Testis (tissue), 3 donors: ENCODE data around the gene GIMAP8. TPM values are rescaled to one million over a fixed set of nuclear protein-coding genes. Genes with fewer than 3 reads are reported as not detected.

Experiments
- DNase-seq: peaks from one replicate; pipeline ENCODE4 v3.0.0-alpha.2; 2019
- H3K27ac ChIP-seq, 2 donors: fragments of 200-600 bp; sonication (generic); one replicate each; pipeline ENCODE4 v1.5.1; 2019
- H3K27me3 ChIP-seq: fragments of 200-600 bp; sonication (generic); one replicate; pipeline ENCODE4 v1.5.1; 2019
- H3K36me3 ChIP-seq: fragments of 200-600 bp; sonication (generic); one replicate; pipeline ENCODE4 v1.5.1; 2017; ENCODE audit warnings: low read depth; ENCODE audit errors: missing control alignments
- H3K4me1 ChIP-seq: fragments of 200-600 bp; sonication (generic); one replicate; pipeline ENCODE4 v1.5.1; 2019
- H3K4me3 ChIP-seq, 2 donors: fragments of 200-600 bp; sonication (generic); one replicate each; pipeline ENCODE4 v1.5.1; 2017 to 2019
- H3K9me3 ChIP-seq: fragments of 200-600 bp; sonication (generic); one replicate; pipeline ENCODE4 v1.5.1; 2017
- POLR2A ChIP-seq: fragments of 450-650 bp; IDR thresholded peaks from one replicate; pipeline ENCODE4 v1.6.1; 2017; ENCODE audit warnings: antibody characterized with exemption, mild to moderate bottlenecking, moderate library complexity
- WGBS, 2 donors: methylation state at CpG; one replicate each; pipeline ENCODE4 v1.1.5; 2018; 5-methylcytosine and 5-hydroxymethylcytosine counted together
- intact Hi-C: fragments of 100-400 bp; cut with DNase I; formaldehyde crosslinking; loops from one replicate; pipeline ENCODE4 v1.15.1; 2023; ENCODE audit warnings: low total_unique reads
- polyA plus RNA-seq: library from polyadenylated mRNA; stranded (reverse); fragments of 350-450 nt; fragmentation: Illumina TruSeq; extraction: RNeasy Lipid Tissue Mini Kit (QIAGEN cat#74804); gene quantifications from one replicate; pipeline ENCODE4 v1.2.3, GENCODE V29; 2014; ENCODE audit warnings: low read depth, low replicate concordance; ENCODE audit not compliant: insufficient read depth
- total RNA-seq, 2 donors: library from RNA; depleted of rRNA; stranded (reverse); fragments of >200 nt; gene quantifications; one replicate each; pipeline ENCODE4 v1.2.3, GENCODE V29; 2016
- TF ChIP-seq, protein P1 (sequence below), 3 experiments: fragments of 450-650 bp in 2 of 3; fragments of 200-600 bp in 1 of 3; sonication (generic) in 1 of 3; IDR thresholded peaks; one replicate each; pipeline ENCODE4 v1.5.1; 2016 to 2019; ENCODE audit warnings: antibody characterized with exemption in 3 of 3, mild to moderate bottlenecking in 2 of 3, moderate library complexity in 1 of 3

Gene GIMAP8
- total and polyA plus RNA-seq, 3 donors from 2014 or later = 3.8 to 6.8 (median 3.8) TPM

DNA sequence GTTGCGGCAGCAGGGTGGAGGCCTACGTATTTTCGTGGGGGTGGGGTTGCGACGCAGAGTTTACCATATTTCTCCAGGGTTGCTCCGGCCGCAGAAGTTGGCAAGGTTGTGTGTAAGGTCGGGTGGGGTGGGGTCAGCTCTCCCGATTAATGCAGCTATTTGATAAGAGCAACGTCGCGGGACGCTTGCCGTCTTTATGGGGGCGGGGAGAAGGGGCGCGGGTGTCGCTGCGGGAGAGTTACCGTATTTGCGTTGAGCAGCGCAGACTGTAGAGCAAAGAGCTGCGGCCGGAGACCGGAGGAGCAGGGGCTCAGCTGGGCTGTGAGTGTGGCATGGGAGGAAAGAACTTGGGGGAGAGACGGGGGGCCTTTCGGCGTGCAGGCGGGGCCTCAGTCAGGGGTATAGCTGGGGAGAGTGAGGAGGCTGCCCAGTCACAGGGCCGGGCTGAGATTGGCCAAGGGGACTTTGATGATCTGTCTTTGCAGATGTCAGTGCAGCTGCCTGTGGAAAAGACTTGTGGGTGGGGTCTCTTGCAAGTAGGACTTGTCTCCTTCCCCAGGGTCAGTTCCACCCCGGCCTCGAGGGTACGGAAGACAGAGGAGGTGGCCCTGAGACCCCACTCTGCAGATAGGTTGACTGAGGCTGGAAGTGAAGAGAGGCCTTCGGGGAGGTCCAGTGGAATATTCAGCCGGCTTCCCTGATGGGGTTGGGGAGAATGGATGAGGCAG lies 44.7 kb upstream of the GIMAP8 start:
- peaks cover 40% of the 10 kb centered on the region for H3K4me1 ChIP-seq
- intact Hi-C loops = loop anchor here (5.0 kb wide), 1 partner anchor 33 kb away; no protein-coding TSS in a partner anchor
- no peaks in the 10 kb centered on the region for H3K27me3 ChIP-seq
- 4 to 5% methylated on average over 35 of the region's 35 CpGs for WGBS, 2 donors
- no peaks in the 10 kb centered on the region for H3K36me3 ChIP-seq
- H3K4me3 ChIP-seq = peak overlapping the region; percentile 77 to 93
- TF ChIP-seq, protein P1, sequence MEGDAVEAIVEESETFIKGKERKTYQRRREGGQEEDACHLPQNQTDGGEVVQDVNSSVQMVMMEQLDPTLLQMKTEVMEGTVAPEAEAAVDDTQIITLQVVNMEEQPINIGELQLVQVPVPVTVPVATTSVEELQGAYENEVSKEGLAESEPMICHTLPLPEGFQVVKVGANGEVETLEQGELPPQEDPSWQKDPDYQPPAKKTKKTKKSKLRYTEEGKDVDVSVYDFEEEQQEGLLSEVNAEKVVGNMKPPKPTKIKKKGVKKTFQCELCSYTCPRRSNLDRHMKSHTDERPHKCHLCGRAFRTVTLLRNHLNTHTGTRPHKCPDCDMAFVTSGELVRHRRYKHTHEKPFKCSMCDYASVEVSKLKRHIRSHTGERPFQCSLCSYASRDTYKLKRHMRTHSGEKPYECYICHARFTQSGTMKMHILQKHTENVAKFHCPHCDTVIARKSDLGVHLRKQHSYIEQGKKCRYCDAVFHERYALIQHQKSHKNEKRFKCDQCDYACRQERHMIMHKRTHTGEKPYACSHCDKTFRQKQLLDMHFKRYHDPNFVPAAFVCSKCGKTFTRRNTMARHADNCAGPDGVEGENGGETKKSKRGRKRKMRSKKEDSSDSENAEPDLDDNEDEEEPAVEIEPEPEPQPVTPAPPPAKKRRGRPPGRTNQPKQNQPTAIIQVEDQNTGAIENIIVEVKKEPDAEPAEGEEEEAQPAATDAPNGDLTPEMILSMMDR (IDR thresholded peaks at IDR 0.05) = no peak
- TF ChIP-seq POLR2A = no peak
- peak overlapping the region; percentile 96 for H3K27ac ChIP-seq
- peak; percentile 36 for DNase-seq
- no peaks in the 10 kb centered on the region for H3K9me3 ChIP-seq

DNA sequence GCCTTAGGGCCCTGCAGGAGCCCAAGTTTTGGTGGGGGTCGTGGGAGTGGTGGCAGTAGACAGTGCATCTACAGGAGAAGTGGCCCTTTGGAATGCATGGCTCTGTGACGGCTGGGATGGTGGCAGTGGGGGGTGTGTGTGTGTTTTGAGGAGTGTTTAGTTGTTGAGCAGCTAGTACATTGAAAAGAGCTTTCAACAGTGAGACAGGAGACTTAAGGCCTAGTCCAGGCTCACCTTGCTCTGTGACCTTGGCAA lies 44.2 kb upstream of the GIMAP8 start:
- TF ChIP-seq POLR2A = no peak
- TF ChIP-seq, protein P1 (IDR thresholded peaks at IDR 0.05) = no peak
- Histone ChIP-seq H3K27ac (peak overlapping the region; percentile 96), H3K9me3 (no peaks in the 10 kb centered on the region), H3K27me3 (no peaks in the 10 kb centered on the region), H3K36me3 (no peaks in the 10 kb centered on the region), H3K4me1 (peaks cover 37% of the 10 kb centered on the region), H3K4me3 (no peak overlapping the region)
- 3 to 17% methylated on average over 2 of the region's 2 CpGs for WGBS, 2 donors
- DNase-seq = no peak
- intact Hi-C loops = loop anchor here (5.0 kb wide), 1 partner anchor 34 kb away; no protein-coding TSS in a partner anchor

DNA sequence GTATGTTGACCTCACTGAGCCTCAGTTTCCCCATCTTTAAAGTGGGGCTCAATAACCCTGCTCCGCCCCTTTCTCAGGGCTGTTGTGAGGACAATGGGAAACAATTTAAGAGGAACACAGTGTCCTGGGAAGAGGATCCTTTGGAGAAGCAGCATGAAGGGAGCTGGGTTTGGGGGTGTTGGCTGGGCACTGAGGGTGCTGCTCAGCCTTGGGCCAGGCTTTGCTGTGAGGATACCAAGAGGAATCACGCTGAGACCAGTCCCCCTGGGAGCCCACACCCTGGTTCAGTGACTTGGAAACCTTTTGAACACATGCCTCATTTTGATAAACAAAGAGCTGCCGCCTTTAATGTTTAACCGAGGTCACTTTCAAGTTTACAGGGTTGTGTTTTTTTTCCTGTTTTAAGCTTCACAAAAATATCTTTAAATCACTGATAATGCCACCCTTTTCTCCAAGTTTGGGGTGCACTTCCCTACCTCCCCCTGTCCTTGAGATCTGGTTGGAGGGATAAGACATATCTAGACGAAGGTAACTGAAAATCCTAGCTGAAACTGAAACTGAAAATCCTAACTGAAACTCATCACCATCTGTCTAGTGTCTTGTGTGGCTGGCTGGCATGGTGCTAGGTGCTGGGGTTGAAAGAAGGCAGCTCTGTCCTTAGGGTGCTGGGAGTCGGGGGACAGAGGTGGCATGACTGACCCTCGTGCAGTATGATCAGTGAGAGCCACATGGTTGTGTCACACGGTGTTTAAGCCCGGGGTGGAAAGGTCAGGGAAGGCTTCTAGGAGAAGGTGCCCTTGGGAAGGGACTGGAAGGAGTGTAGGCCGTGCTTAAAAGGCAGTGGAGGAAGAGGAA lies 43.6 kb upstream of the GIMAP8 start:
- H3K27ac ChIP-seq = peak overlapping the region; percentile 96
- WGBS, 2 donors = 30 to 34% methylated on average over 10 of the region's 10 CpGs
- H3K9me3 ChIP-seq = no peaks in the 10 kb centered on the region
- no peaks in the 10 kb centered on the region for H3K36me3 ChIP-seq
- TF ChIP-seq POLR2A = no peak
- TF ChIP-seq, protein P1 (IDR thresholded peaks at IDR 0.05) = no peak
- H3K4me3 ChIP-seq = peak overlapping the region in 1 of 2 donors; percentile 58
- H3K4me1 ChIP-seq = peaks cover 32% of the 10 kb centered on the region
- DNase-seq = no peak
- H3K27me3 ChIP-seq = no peaks in the 10 kb centered on the region
- intact Hi-C loops = loop anchor here (5.0 kb wide), 1 partner anchor 34 kb away; no protein-coding TSS in a partner anchor

DNA sequence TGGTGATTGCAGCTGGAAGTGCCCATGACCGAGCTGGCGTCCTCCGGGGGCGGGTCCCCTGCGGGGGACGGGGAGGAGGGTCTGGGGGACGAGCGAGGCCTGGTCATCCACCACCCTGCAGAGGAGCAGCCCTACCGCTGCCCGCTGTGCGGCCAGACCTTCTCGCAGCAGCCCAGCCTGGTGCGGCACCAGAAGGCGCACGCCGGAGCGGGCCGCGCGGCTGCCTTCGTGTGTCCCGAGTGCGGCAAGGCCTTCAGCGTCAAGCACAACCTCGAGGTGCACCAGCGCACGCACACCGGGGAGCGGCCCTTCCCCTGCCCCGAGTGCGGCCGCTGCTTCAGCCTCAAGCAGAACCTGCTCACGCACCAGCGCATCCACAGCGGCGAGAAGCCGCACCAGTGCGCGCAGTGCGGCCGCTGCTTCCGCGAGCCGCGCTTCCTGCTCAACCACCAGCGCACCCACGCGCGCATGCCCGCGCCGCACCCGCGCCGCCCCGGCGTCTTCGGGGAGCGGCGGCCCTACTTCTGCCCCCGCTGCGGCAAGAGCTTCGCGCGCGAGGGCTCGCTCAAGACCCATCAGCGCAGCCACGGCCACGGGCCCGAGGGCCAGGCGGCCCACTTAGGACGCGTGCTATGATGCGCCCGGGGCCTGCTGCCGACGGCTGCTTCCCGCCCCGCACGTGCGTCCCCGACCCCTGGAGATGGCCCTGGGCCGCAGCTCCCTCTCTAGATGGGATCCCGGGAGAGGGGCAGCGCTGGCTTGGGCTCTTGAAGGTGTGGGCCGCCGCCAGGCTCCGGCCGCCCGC lies 42.6 kb upstream of the GIMAP8 start:
- no peak for TF ChIP-seq POLR2A
- TF ChIP-seq, protein P1 (IDR thresholded peaks at IDR 0.05) = no peak
- 80 to 90% methylated on average over 22 to 85 of the region's 91 CpGs for WGBS, 2 donors
- Histone ChIP-seq H3K9me3 (no peaks in the 10 kb centered on the region), H3K4me1 (peaks cover 22% of the 10 kb centered on the region), H3K36me3 (no peaks in the 10 kb centered on the region), H3K4me3 (peak overlapping the region; percentile 36 to 58), H3K27me3 (no peaks in the 10 kb centered on the region), H3K27ac (peak overlapping the region; percentile 96)
- DNase-seq = no peak
- intact Hi-C loops = loop anchor here (5.0 kb wide), 1 partner anchor 35 kb away; no protein-coding TSS in a partner anchor
